Measurements from ENCODE around the gene PIWIL4. TPM values are rescaled to one million over a fixed set of nuclear protein-coding genes. Genes with fewer than 3 reads are reported as not detected.

PIWIL4 gene
- total and polyA plus RNA-seq, 2 of the 8 experiments (the other 6 are each of a cell fraction or from before 2014, with no cell fraction given): 0.51 to 0.52 TPM

DNA sequence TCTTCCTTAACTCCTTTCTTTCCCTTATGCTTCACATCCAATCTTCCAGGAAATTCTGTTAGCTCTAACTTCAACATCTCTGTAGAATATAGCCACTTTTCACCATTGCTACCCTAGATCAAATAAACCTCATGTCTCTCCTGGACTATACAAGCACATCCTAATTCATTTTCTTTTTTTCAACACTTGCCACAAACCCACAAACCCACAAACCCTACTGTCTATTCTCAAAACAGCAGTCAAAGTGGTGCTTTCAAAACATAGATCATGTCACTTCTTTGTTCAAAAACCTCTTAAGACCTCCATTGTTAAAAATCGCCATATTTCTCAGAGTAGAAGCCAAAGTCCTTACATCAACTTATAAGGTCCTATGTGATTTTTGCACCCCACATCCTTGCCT lies 94.3 kb downstream of the PIWIL4 start:
- Histone ChIP-seq H2AFZ (ENCODE audit: low read length) (no peak overlapping the region), H2BK15ac (ENCODE audit: low read length) (no peak overlapping the region), H3K23ac (ENCODE audit: insufficient read length) (no peak overlapping the region), H2AK5ac (ENCODE audit: low read depth, low read length) (no peak overlapping the region), H3K4ac (replicated peaks; ENCODE audit: insufficient read length, low read depth, low read length) (no peak overlapping the region), H4K5ac (ENCODE audit: insufficient read length, low read depth, low read length) (no peak overlapping the region), H3K79me2 (ENCODE audit: control insufficient read depth in 1 of 2, insufficient read depth in 2 of 2, low read length in 2 of 2) (0 out of 4 replicates have a peak, but pooled peaks cover 0 to 11% of the 10 kb centered on the region in 2 experiments), H4K8ac (ENCODE audit: extremely low read depth, insufficient read depth, low read length) (no peak overlapping the region), H3K9me3 (ENCODE audit: insufficient read depth in 2 of 2, low read depth in 1 of 2, low read length in 1 of 2) (0 out of 4 replicates have a peak, but pooled peaks cover 3 to 5% of the 10 kb centered on the region in 2 experiments), H3K14ac (ENCODE audit: insufficient read length) (no peak overlapping the region), H4K91ac (replicated peaks; ENCODE audit: insufficient read length, low read length) (no peak overlapping the region), H3K9ac (replicated peaks in 1 of 4; ENCODE audit: extremely low read depth in 1 of 4, low read depth in 3 of 4, low read length in 3 of 4) (no peak overlapping the region), H3K27me3 (replicated peaks in 1 of 4; ENCODE audit: control insufficient read depth in 3 of 4, extremely low read depth in 1 of 4, insufficient read depth in 3 of 4, low read length in 3 of 4) (no peaks in the 10 kb centered on the region), H2BK120ac (replicated peaks; ENCODE audit: low read depth, low read length) (no peak overlapping the region), H3K4me1 (replicated peaks in 1 of 4; ENCODE audit: control insufficient read depth in 3 of 4, insufficient read depth in 4 of 4, low read length in 3 of 4) (peaks cover 0 to 18% (median 12%) of the 10 kb centered on the region in 4 experiments; a peak in 6 of 7 replicates), H3K18ac (ENCODE audit: extremely low read depth, low read length) (no peak overlapping the region), H3K79me1 (ENCODE audit: low read depth, low read length) (no peaks in the 10 kb centered on the region), H4K20me1 (replicated peaks in 1 of 2; ENCODE audit: control insufficient read depth in 1 of 2, insufficient read depth in 2 of 2, low read length in 2 of 2) (no peaks in the 10 kb centered on the region), H3K23me2 (ENCODE audit: low read depth, low read length) (no peaks in the 10 kb centered on the region), H3K36me3 (ENCODE audit: control insufficient read depth in 2 of 4, insufficient read depth in 4 of 4, low read length in 3 of 4) (peaks cover 0 to 31% (median 8%) of the 10 kb centered on the region in 4 experiments; a peak in 3 of 8 replicates), H3K56ac (replicated peaks; ENCODE audit: insufficient read length, low read depth, low read length) (no peak overlapping the region), H3K27ac (ENCODE audit: low read depth, low read length) (no peak overlapping the region), H3K4me2 (ENCODE audit: insufficient read depth in 1 of 2, low read depth in 2 of 2, low read length in 2 of 2) (no peak overlapping the region), H3K4me3 (ENCODE audit: extremely low read depth in 1 of 4, insufficient read depth in 2 of 4, low read depth in 3 of 4, low read length in 4 of 4) (no peak overlapping the region), H2BK20ac (ENCODE audit: low read length) (peak overlapping the region; percentile 9; the same call in 1 of the 2 replicates), H2BK5ac (ENCODE audit: low read depth, low read length) (no peak overlapping the region), H2BK12ac (ENCODE audit: low read depth, low read length) (no peak overlapping the region)
- 69% methylated on average over 1 of the region's 1 CpG; no CpG with 5 or more reads in 1 of the 2 experiments for WGBS, 2 experiments (ENCODE audit: extremely low coverage in 1 of 2, insufficient coverage in 1 of 2, insufficient read length in 1 of 2, insufficient replicate concordance in 2 of 2, low coverage in 1 of 2, low lambda C conversion rate in 2 of 2, missing lambda C conversion rate in 1 of 2)
- ChIA-PET CTCF (ENCODE audit: partially characterized antibody) (interaction anchor here (0.6 to 1.3 kb wide), 3 partner anchors 14 to 618 kb away, joined by 3 to 4 read pairs (median 4); no protein-coding TSS in a partner anchor), POLR2A (ENCODE audit: partially characterized antibody) (interaction anchor here (0.9 to 11.5 kb wide), 6 partner anchors 11 to 117 kb away, joined by 3 to 167 read pairs (median 4); no protein-coding TSS in a partner anchor)
- no peak for DNase-seq (ENCODE audit: low read depth in 1 of 2, low spot score in 2 of 2)
- TF ChIP-seq KDM1A (IDR thresholded peaks at IDR 0.05; ENCODE audit: borderline replicate concordance, low read length): no peak
- TF ChIP-seq E2F6 (IDR thresholded peaks at IDR 0.05): no peak
- no peak for TF ChIP-seq EP300 (IDR thresholded peaks at IDR 0.05; ENCODE audit: borderline replicate concordance in 1 of 2, low read depth in 2 of 2, low read length in 2 of 2)
- TF ChIP-seq BRCA1 (IDR thresholded peaks at IDR 0.05; ENCODE audit: low read depth, low read length): no peak
- no peak for TF ChIP-seq HDAC6 (IDR thresholded peaks at IDR 0.05; ENCODE audit: low read depth, low read length)
- TF ChIP-seq CBX8 (IDR thresholded peaks at IDR 0.05; ENCODE audit: borderline replicate concordance, low read depth, low read length): no peak
- TF ChIP-seq NRF1 (IDR thresholded peaks at IDR 0.05; ENCODE audit: low read depth, low read length): no peak
- TF ChIP-seq ASH2L (IDR thresholded peaks at IDR 0.05; ENCODE audit: low read length): no peak
- no peak for TF ChIP-seq SP2 (IDR thresholded peaks at IDR 0.05; ENCODE audit: low read length)
- no peak for TF ChIP-seq PHF8 (conservative IDR thresholded peaks at IDR 0.05; ENCODE audit: low read depth, low read length)
- no peak for TF ChIP-seq NANOG (IDR thresholded peaks at IDR 0.05; ENCODE audit: insufficient read depth, low read depth, low read length, poor library complexity, severe bottlenecking)
- TF ChIP-seq KDM4A (IDR thresholded peaks at IDR 0.05; ENCODE audit: low read depth, low read length, severe bottlenecking): no peak
- no peak for FAIRE-seq
